Glomerular visceral epithelial cell (primary cell): Measurements from ENCODE around the gene ETV6.
A peak's percentile ranks its signal among the peaks of the same experiment; 100 is the strongest.

Source experiments
- DNase-seq: peaks from one replicate; pipeline ENCODE4 v3.0.0-alpha.2; 2016; ENCODE audit errors: extremely low spot score

Gene ETV6

DNA sequence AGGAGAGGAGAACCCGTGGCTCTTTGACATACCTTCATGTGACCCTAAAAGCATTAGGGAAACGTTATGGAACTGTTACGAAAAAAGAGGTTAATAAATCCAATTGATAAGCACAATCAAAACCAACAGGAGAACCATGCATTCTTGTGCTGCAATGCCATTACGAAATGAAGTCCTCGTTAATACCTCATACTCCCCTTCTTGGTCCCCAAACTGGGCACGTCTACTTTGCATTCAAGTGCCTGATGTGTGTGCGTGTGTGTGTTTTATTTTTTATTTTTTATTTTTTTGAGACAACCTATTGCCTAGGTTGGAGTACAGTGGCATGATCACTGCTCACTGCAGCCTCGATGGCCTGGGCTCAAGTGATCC is 150.0 kb downstream of the ETV6 start:
- DNase-seq, result no peak

DNA sequence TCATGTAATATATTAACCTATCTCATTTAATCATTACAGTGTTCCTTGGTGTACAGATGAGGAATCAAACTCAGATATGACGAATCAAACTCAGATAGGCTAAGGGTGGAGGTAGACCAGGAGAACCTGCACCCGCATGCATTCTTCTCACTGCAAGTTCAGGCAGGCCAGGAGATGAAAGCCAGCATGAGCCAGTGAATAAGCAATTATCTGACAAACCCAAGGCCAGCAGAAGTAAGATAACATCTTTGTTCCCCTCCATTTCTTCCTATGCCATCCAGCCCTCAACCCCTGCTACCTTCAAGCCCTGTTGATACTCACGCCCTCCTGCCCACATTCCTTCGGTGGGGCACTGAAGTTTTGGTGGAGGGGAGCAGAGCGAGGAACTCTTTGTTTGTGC is 152.2 kb downstream of the ETV6 start:
- peak; percentile 57 for DNase-seq

DNA sequence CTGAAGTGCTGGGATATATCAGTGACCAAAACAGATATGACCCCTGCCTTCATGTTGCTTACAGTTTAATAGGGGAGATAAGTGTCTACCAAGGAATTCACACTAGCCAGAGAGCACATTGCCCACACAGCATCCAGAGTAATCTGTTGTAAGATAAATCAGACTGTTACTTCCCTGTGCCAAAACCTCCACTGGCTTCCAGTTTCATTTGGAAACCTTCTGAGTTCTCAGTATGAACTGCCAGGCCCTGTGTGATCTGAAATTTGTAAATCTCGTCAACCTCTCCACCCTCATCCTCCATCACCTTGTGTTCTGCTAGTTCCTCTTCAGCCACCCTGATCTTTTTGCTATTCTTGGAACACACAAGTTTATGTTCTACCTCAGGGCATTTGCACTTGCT is 154.7 kb downstream of the ETV6 start:
- no peak for DNase-seq

DNA sequence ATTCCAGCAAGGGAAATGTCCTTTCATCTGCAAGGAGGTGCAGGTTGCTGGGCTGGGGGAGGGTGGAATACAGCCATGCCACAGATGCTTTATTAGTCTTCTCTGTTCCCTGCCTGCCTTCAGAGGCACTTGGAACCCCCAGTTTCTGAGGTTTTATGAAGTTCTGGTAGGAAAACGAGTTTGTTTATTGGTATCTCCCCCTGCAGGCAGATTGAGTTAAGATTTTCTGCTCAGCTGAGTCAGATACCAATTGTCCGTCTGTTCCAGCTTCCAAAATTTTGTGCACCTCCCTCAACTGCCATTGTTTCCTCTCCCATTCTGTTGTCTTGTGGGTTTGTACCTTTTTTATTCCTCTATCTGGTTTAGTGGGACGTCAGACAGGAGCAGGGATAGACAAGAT is 155.6 kb downstream of the ETV6 start:
- no peak for DNase-seq

DNA sequence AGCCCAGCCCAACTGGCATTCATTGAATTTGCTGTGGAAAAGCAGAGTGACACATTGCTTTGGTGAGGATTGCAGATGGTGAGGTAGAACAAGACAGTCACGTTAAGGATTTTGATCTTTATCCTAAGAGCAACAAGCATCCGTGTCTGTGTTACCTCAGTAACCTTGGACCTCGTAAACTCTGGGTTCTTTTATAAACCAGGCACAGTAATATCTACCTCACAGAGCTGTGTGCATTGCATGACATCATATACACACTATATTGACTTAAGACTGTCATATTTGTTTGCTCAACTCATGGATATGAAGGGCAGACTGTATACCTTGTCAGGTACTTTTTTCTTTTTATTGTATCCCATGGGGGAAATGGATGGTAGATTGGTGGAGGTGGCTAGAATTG is 156.2 kb downstream of the ETV6 start:
- no peak for DNase-seq

DNA sequence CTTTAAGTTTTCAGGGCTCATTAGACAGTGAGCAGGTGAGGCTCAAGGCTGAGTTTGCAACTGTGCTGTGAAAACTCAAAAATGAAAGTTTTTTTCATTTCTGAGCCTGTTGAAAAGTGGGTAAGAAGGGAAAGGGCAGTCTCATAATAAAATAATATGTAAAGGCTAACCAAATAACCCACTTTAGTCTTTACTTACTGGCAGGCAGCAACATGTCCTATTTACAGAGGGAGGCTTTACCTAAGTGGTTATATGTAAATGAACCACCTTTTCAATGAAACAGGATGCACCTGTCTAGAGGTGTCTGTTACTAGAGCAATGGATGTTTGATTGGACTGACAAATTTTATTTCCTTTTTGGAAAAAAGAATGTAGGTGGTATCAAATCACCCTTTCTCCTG is 158.0 kb downstream of the ETV6 start:
- no peak for DNase-seq

DNA sequence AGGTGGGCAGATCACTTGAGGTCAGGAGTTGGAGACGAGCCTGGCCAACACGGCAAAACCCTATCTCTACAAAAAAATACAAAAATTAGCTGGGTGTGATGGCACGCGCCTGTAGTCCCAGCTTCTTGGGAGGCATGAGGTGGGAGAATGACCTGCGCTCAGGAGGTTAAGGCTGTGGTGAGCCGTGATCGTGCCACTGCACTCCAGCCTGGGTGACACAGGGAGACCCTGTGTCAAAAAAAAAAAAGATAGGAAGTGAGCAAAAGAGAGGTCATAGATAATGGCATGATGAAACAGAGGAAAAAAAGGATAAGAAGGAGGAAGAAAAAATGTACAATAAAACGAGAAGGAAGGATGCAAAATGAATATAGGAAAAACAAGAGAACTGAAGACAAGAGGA is 159.5 kb downstream of the ETV6 start:
- DNase-seq, result no peak

DNA sequence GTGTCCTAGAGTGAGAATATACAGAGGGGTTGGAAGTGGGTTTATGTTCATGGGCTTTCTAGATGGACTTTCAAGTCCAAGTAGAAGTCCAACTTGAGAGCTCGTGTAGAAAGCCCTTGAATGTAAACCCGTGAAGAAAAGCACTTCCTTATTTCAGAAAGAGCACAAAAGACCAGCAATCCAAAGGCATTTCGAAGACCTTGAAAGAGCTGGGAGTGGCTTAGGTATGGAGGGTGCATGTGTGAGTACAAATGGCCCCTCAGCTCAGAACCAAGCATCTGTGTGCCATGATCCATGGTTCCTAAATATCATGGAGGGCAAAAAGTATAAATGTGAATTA is 160.7 kb downstream of the ETV6 start:
- DNase-seq, result no peak

DNA sequence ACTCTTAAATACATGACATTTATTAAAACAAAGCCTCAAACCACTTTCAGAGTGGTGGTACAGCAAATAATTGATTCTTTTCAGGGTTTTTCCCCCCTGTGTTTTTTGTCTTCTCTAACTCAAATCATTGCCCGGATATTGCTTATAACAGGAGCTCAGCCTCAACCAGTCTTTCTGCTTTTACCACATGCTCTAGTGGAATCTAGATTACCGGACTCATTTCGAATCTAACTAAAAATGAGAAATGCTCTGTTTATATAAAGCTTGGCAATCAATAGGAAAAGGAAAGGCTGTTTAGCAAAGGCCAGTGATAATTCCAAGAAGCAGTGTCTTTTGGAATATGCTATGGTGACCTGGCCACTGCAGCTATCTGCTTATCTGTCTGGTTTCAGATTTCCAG is 161.5 kb downstream of the ETV6 start:
- no peak for DNase-seq

DNA sequence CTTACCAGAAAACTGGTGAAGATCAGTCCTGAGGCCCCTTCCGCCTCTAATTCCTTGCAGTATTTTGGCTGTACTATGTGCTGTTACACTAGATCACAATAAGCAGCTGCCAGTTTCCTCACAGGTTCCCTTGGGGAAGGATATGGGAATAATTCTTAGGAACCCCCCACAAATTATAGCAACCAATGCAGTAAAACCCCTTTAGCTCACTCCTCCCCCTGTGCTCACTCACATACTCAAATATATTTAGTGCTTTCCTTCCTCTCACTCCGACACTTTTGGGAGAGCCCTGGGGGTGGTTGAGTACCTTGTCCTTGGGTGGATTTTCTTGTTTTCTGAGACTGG is 162.7 kb downstream of the ETV6 start:
- DNase-seq, result no peak

DNA sequence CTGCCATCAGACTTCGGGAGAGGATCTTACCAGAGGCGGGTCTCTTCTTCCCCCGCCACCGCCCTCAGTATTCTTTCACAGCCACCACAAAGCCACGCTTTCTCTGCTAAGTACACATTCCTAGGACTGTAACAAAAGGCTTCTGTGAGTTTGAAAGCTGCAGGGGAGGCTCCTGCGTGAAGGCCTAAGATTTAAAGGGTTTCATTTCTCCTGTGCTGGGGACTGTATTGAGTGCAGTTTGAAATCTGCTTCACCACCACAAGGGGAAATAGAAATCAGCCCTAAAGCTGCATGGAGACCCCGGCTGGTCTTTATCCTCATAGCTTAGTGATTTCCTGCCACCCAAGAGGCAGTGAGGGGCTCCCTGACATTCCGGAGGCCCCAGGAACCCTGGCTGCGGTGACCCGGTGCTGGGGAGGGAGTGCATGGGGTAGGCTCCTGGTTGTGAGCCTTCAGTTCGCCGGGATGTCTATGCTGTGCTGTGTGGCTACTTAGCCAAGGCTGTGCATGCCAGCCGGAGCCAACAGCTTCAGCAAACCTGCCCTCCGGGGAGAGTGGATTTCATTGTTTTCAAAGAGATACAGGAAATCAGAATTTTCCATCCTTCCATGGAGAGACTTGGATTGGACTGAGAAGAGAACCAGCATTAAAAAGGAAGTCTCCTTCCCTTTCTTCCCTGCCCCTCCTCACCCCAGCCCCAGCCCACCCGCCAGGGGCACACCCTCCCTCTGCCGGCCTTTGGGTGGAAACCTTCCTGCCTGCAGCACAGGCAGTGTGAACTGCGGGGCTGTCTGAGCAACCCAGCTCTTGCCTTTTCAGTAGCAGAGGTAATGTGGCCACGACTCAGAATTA is 163.3 kb downstream of the ETV6 start:
- DNase-seq, result no peak

DNA sequence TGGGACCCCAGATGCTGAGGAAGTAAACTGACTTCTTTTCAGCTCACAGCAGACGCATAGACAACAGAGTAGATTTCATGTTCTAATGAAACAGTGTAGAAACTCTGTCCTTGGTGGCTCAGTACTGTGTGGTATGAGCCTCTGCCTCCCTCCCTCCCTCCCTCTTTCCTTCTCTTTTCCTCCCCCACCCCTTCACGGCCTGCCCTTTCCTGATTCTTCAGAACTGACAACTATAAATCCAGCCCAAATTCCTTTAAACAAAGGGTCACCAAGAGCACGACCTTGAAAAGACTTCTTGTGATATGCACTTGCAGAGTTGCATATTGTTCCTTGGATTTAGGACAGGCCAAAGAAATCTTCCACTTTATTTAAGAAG is 164.0 kb downstream of the ETV6 start:
- no peak for DNase-seq

DNA sequence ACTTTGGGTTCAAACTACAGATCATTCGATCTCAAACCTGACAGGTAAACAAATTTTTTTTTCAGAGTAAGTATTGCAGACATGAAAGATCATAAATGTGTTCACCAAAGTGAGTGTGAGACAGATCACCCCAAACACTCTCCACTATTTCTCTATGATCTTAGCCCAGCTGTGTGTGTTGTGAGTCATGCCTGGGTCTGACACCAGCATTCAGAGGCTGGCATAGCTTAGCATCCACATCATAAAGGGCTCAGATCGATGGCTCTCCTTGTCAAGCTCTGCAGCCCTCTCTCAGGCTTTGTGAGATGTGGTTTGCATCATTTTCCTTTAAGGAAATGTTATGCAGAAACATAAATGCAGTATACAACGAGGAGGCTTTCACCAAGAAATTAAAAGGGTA is 164.9 kb downstream of the ETV6 start:
- peak; percentile 76 for DNase-seq

DNA sequence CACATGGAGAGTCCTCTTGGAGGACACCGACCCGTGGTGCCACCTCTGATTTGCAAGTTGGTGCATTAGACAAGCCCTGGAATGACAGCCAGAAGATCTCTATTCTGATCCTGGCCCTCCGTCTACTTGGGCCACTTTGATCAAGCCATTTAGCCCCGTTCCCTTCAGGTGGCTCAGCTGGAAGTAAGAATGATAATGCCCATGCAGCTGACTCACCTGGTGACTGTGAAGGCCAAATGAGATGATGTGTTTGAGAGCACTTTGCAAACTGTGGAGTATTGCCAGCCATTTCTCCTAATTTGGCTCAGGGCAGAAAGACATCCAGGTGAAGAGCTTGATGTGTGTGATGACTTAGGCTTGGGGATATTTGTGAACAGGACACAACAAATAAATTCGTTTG is 165.9 kb downstream of the ETV6 start:
- no peak for DNase-seq

DNA sequence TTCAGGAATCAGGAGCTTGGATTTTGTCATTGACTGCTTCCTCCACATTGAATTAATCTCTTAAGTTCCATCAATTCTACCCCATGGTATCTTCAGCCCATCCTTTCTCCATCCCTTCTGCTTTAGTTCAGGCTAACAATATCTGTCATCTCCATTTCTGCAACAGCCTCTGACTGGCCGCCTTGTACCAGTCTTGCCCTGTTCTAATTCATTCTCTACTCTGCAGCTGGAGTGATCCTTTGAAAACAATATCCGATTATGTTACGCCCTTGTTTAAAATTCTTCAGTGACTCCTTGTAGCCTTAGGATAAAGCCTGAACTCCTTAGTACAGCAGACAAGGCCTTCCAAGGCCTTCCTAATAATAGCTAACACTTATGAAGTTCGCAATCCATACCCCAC is 170.2 kb downstream of the ETV6 start:
- DNase-seq, result no peak

DNA sequence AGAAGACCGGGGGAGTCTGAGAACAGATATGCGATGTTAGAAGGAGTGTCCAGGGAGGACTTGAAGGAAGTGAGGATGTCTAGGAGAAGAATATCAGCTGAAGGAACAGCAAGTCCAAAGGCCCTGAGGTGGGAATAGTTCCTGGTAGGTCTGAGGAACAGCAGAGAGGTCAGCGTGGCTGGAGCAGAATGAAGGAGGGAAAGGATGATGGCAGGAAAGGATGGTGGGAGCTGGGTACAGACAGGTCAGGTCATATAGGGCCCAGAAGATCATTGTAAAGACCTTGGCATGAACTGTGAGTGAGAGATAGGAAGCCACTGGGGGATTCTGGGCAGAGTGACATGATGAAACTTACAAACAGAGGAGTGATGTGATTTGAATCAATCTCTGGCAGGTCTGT is 171.0 kb downstream of the ETV6 start:
- DNase-seq, result no peak

DNA sequence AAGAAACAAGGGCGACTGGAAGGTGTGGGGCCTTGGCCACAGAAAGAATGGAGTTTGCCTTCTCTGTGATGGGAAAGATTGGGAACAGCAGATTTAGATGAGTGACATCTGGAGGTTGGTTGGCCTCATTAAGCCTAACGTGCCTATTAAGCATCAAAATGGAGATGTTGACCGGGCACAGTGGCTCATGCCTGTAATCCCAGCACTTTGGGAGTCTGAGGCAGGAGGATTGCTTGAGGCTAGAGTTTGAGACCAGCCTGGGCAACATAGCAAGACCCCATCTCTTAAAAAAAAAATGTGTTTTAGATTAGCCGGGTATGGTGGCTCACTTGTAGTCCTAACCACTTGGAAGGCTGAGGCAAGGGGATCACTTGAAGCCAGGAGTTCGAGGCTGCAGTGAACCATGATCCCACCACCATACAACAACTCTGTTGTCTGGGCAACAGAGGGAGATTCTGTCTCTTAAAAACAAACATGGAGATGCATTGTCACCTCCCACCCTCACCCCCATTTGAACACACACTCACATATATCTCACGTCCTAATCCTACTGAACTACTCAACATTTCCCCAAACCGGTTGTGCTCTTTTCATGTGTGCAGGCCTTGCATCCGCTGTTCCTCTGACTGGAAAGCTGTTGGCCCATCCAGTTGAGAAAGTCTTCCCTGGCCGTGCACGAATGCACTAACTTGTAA is 172.1 kb downstream of the ETV6 start:
- DNase-seq, result no peak

DNA sequence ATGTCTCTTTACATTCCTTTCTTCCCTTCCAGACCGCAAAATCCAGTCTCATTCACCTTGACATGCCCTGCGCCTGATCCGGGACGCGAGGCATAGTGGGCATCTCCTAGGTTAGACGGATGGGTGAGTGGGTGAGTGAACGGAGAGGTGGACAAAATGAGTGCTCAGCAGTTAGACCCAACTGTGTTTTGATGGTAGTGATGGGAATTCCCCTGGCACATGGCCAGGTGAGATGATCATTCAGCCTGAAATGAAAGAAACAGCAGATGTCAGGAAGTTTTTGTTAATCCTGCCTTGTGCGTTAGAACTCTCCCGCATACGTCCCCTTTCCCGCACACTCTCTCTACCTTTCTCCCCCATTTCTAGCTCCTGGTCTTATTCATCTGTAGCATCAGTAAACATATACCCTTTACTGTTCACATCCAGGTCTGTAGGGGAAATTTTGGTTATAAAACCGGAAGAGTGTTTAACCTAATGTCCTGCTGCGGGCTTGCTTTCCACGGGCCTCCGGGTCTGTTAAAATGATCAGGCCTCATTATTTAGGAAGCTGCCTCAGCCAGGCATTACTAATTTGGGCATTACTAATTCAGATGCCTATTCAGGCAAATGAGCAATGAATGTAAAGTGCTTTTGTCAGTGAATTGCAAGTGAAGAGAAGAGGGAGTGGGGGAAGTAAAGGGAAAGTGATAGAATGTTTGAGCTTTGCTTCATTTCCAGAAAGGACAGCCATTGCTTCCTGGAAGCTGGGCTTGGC is 172.8 kb downstream of the ETV6 start:
- peak; percentile 98 for DNase-seq

DNA sequence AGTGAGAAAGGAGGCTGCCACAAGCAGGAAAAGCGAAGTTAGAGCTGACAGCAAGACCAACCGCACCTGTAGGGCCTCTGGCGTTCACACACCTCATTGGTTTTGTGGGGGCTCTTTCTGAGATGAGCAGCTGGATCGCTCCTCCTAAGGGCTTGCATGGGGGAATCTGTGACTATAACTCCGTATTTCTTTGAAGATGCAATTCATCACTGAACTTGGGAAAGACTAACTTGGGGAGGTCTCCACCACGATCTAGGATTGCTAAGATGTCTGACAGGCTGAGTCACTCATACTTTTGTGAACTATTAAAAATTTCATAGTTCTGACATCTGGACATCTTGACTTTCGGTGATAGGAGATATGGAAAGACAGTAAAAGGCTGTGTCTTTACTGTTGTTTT is 173.6 kb downstream of the ETV6 start:
- peak; percentile 85 for DNase-seq

DNA sequence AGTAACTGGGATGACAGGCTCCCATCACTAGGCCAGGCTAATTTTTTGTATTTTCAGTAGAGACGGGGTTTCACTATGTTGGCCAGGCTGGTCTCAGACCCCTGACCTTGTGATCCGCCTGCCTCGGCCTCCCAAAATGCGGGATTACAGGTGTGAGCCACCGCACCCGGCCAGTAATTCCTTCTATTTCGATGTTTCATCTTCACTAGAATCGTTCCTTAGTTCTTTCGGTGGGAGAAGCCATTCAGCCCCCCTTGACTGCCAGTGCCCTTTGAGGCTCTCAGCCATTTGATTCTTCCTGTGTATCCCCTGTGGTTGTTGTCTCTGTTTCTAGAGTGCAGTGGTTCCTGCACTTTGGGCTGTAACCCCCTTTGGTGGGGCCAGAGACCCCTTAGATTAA is 174.1 kb downstream of the ETV6 start:
- DNase-seq, result no peak

DNA sequence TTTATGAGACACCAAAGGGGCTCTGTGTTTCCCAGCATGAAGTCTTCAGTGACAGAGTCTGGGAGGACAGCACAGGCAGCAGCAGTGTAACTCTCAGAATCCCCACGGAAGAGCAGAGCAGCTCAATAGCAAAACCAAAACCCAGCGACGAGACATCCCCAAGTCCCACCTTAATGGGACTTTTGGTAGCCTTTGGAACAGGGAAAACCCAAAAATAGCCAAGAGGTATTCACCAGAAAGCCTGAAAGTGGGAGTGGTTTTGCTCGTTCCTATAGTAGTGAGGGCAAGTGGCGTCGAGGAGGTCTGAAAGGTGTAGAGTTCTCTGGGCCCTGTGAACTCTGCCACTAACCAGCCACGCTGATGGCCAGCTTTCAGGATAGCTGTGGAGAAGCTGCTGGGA is 174.6 kb downstream of the ETV6 start:
- no peak for DNase-seq

DNA sequence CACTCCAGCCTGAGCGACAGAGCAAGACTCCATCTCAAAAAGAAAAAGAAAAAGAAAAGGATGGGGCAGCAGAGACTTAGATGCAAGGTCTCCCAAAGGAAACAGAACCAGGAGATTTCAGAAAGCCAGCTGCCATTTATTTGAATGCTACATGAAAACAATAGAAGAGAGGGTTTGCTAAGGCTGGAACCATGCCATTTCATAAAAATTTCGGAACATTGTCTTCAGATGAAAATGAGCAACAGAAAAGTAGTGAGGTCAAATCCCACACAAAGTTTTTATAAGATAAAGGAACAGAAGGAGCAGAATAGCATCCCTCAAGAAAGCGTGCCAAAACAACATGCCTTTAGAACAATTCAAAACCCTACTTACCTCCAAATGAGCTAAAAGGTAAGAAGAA is 175.3 kb downstream of the ETV6 start:
- no peak for DNase-seq

DNA sequence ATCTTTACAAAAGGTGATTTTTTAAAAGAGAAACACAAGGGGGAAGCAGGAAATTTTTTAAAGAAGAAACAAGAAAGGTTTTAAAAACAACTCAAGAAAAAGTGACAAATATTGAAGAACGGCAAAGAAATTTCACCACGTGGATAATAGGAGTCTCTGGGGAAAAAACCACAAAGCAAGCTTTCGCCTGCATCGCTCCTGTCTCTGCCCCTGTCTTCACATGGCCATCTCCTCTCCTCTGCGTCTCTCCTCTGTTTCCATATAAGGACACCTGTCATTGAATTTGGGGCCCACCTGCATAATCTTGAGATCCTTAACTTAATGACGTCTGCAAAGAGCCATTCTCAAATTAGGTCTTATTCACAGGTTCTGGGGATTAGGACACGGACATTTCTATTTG is 175.8 kb downstream of the ETV6 start:
- no peak for DNase-seq
